PC-9 (cell line): ENCODE measurements around the gene EFNA2.

ENCODE experiments used
- CTCF ChIP-seq: fragments of 200-600 bp; sonication (generic); conservative IDR thresholded peaks from 2 replicates; pipeline ENCODE4 v1.6.1; 2017; ENCODE audit warnings: mixed run types, antibody characterized with exemption, mild to moderate bottlenecking, moderate library complexity
- EZH2 ChIP-seq: fragments of 200-600 bp; sonication (generic); IDR thresholded peaks from 2 replicates; pipeline ENCODE4 v1.8.0; 2017; ENCODE audit warnings: antibody characterized with exemption, low read depth

GRCh38 chr19:1285737-1286360 lies at the start of gene EFNA2:
- no peak for TF ChIP-seq EZH2
- TF ChIP-seq CTCF = no peak
